ENCODE data around the gene PRRG2.

- no peak for TF ChIP-seq SOX6 (IDR thresholded peaks at IDR 0.05)
- TF ChIP-seq CTCF (IDR thresholded peaks at IDR 0.05 in 2 of 3, conservative IDR thresholded peaks at IDR 0.05 in 1 of 3; ENCODE audit: insufficient read depth in 2 of 3, low read depth in 1 of 3, low read length in 3 of 3), result no peak
- TF ChIP-seq CHD4 (IDR thresholded peaks at IDR 0.05; ENCODE audit: insufficient read depth, insufficient replicate concordance, low read depth, low read length, poor library complexity, severe bottlenecking), result no peak
- TF ChIP-seq ZNF740 (CRISPR knock-in tag; IDR thresholded peaks at IDR 0.05), result peak; percentile 7; the same call in 1 of the 2 replicates
- TF ChIP-seq ZNF740 (tag; IDR thresholded peaks at IDR 0.05), result peak in 1 of 2 experiments; percentile 27; a peak in 1 of 4 replicates
- no peak for TF ChIP-seq TCF3 (CRISPR knock-in tag; IDR thresholded peaks at IDR 0.05)
- TF ChIP-seq CREB1 (IDR thresholded peaks at IDR 0.05), result no peak
- TF ChIP-seq CREB1 (CRISPR knock-in tag; IDR thresholded peaks at IDR 0.05), result no peak
Measured at GRCh38 chr19:49555600-49556411, 25.3 kb upstream of the PRRG2 start.
